ENCODE results near the gene CNFN.

CNFN gene

DNA sequence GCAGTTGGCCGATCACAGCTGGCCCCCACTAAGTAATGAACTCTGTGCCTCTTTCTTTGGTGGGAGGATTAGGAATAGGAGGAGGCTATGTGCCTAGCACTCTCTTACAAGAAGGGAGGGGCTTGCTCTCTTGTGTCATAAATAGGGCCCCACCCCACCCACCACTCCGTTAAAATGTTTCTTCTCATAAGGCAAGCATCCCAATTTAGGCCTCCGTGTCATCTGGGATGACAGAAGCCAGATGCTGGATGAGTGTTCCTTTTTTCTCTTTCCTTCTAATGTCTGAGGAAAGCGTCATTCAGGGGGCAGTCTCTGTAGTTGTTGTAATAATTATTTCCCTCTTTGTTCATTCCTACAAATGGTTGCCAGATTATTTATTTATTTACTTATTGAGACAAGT is 37.2 kb upstream of the CNFN start, which contains the start of gene LIPE:
Gene LIPE, minus strand, starts transcription at position 76 of the 400 bp plus-strand sequence. CDS start 239 bp downstream, outside the sequence.
- no peak for TF ChIP-seq CTCF (IDR thresholded peaks at IDR 0.05; ENCODE audit: low read depth, low read length)
- no peak for TF ChIP-seq MAX (IDR thresholded peaks at IDR 0.05; ENCODE audit: low read depth, low read length)
- no peak for TF ChIP-seq POLR2A (IDR thresholded peaks at IDR 0.05; ENCODE audit: extremely low read depth, insufficient read length)
- TF ChIP-seq MYC (IDR thresholded peaks at IDR 0.05; ENCODE audit: low read depth, low read length) = no peak
- DNase-seq (ENCODE audit: low read depth) = no peak
- no peak within 1 kb of the TSS for H3K4me3 ChIP-seq (ENCODE audit: low read depth, low read length)

DNA sequence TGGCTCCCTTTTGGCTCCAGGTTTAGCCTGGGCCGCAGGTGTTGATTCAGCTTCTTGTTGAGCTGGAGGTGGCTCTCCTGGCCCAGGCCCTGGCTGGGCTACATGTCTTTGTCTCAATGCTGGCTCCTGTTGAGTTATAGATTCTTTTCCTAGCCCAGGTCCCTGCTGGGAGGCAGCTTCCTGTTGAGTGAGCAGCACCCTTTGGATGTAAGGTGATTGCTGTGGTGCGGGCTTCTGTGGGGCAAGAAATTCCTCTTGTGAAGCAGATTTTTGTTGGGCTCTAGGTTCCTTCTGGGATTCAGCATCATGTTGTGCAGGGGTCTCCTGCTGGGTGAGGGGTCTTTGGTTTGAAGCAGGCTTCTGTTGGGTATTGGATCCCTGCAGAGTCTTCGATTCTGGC is 36.5 kb upstream of the CNFN start:
- TF ChIP-seq CTCF (IDR thresholded peaks at IDR 0.05; ENCODE audit: low read depth, low read length) (no peak), MYC (IDR thresholded peaks at IDR 0.05; ENCODE audit: low read depth, low read length) (no peak), MAX (IDR thresholded peaks at IDR 0.05; ENCODE audit: low read depth, low read length) (no peak), POLR2A (IDR thresholded peaks at IDR 0.05; ENCODE audit: extremely low read depth, insufficient read length) (no peak)
- H3K4me3 ChIP-seq (ENCODE audit: low read depth, low read length) = no peak overlapping the region
- no peak for DNase-seq (ENCODE audit: low read depth)

DNA sequence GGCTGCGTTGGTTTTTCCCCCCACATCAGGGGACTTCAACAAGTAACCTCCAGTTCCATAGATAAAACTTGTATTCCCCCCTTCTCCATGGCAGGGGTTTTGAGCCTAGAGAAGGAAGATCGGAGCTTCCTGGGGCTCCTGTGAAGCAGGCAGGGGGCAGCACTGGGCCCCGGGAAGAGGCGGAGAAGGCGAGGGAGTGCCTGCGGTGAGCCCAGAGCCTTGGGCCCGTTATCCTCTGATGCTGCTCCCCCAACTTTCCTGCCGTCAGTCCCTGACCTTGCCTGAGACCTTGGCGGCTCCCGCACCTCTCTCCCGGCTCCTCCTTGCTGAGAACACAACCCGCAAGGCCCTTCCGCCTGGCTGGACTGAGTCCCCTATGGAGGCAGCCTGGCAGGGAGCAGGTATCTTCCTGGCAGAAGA is 34.6 kb upstream of the CNFN start:
- DNase-seq (ENCODE audit: low read depth) = no peak
- TF ChIP-seq MAX (IDR thresholded peaks at IDR 0.05; ENCODE audit: low read depth, low read length) = no peak
- TF ChIP-seq POLR2A (IDR thresholded peaks at IDR 0.05; ENCODE audit: extremely low read depth, insufficient read length) = no peak
- H3K4me3 ChIP-seq (ENCODE audit: low read depth, low read length) = no peak overlapping the region

- no peak overlapping the region for H3K4me3 ChIP-seq (ENCODE audit: low read depth, low read length)
- DNase-seq (ENCODE audit: low read depth) = no peak
- no peak for TF ChIP-seq POLR2A (IDR thresholded peaks at IDR 0.05; ENCODE audit: extremely low read depth, insufficient read length)
- TF ChIP-seq MYC (IDR thresholded peaks at IDR 0.05; ENCODE audit: low read depth, low read length) = no peak
- no peak for TF ChIP-seq CTCF (IDR thresholded peaks at IDR 0.05; ENCODE audit: low read depth, low read length)
- no peak for TF ChIP-seq MAX (IDR thresholded peaks at IDR 0.05; ENCODE audit: low read depth, low read length)
Measured at GRCh38 chr19:42424345-42424707, 34.2 kb upstream of the CNFN start.

DNA sequence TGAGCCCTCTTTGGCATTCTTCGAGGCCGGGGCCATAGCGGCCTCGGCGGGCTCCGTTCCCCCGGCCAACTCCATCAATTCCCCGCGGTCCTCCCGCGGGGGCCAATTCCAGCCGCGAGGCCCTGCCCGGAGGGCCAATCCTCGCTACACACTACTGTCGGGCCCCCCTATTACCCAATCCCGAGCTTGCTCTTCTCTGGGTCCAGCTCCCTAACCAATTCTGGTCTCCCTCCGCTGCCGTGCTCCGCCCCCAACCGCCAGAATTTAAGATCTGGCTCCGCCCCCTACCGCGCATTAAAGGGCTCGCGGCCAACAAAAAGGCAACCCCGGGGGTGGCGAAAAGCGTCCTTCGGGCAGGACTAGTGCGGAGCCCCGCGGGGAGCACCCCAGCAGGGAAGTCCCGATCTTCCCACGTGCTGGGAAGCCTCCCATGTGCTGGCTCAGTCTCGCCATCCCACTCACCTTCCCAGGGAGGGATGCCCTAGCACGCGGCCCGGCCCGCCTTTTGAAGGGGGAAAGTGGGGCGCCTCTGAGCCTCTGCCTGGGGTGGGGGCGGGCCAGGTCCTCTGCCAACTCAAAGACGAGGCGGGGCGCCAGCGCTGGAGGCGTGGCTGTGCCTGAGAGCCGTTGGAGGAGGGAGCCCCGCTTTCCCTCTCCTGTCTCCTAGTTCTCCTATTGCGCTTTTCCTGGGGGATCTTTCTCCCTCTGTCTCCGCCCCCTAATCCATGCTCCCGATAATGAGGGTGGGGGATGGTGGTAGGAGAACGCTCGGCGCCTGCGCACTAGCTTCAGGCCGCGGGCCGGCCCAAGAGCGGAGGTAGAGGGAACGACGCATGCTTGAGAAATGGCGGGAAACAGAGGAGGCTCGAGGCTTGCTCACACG is 33.6 kb upstream of the CNFN start:
- DNase-seq (ENCODE audit: low read depth) = no peak
- no peak overlapping the region for H3K4me3 ChIP-seq (ENCODE audit: low read depth, low read length)
- TF ChIP-seq CTCF (IDR thresholded peaks at IDR 0.05; ENCODE audit: low read depth, low read length) (no peak), POLR2A (IDR thresholded peaks at IDR 0.05; ENCODE audit: extremely low read depth, insufficient read length) (no peak), MAX (IDR thresholded peaks at IDR 0.05; ENCODE audit: low read depth, low read length) (no peak), MYC (IDR thresholded peaks at IDR 0.05; ENCODE audit: low read depth, low read length) (no peak)

DNA sequence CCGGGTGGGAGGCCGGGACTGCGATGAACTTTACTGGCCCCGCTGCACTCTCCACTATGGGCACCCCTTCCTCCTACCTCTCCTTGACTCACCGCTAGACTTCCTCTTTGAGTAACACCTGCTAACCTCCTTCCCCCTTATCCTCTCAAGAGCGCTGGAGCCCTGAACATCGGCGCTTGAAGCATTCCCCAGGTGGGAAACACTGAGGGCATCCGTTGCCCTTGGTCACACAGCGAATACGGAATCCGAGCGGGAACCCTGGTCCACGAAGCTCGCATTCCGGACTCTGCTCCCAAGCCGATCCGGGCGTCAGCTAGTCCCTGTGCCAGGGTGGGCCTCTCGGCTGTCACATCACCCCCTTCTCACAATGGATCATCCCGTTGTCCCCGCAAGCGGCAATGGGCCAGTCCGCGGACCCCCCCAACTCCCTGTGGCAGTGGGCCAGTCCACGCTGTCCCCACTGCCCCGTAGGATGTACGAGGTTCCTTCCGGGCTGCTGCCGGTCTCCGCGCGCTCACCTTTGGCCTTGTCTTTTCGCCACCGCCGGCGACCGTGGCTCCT is 32.9 kb upstream of the CNFN start:
- DNase-seq (ENCODE audit: low read depth) = peak; percentile 7
- H3K4me3 ChIP-seq (ENCODE audit: low read depth, low read length) = no peak overlapping the region
- no peak for TF ChIP-seq POLR2A (IDR thresholded peaks at IDR 0.05; ENCODE audit: extremely low read depth, insufficient read length)
- TF ChIP-seq CTCF (IDR thresholded peaks at IDR 0.05; ENCODE audit: low read depth, low read length) = no peak
- TF ChIP-seq MYC (IDR thresholded peaks at IDR 0.05; ENCODE audit: low read depth, low read length) = no peak
- no peak for TF ChIP-seq MAX (IDR thresholded peaks at IDR 0.05; ENCODE audit: low read depth, low read length)
